COLO829 (cell line): Measurements from ENCODE around the gene ZNF100.
"Not testable (repeated sequence)": the region's sequence is repeated elsewhere in the genome, so short reads cannot be mapped to it uniquely, and the experiment has no call there.

Source experiments
- DNase-seq: peaks from one replicate; pipeline ENCODE4 v3.0.0; 2012; ENCODE audit warnings: low spot score

The ZNF100 gene

GRCh38 chr19:21704320-21704719, 63.1 kb downstream of the ZNF100 start:
- DNase-seq: no peak

GRCh38 chr19:21699197-21699596, 68.2 kb downstream of the ZNF100 start:
- DNase-seq: no peak

GRCh38 chr19:21698215-21698614, 69.2 kb downstream of the ZNF100 start:
- no peak for DNase-seq

- no peak for DNase-seq
Observed at GRCh38 chr19:21697698-21698097, 69.7 kb downstream of the ZNF100 start.

GRCh38 chr19:21694171-21694906, 73.0 kb downstream of the ZNF100 start:
- DNase-seq: no peak

GRCh38 chr19:21693399-21693798, 74.0 kb downstream of the ZNF100 start:
- no peak for DNase-seq

- DNase-seq: no peak
Observed at GRCh38 chr19:21691661-21692060, 75.7 kb downstream of the ZNF100 start.

- DNase-seq: no peak
Observed at GRCh38 chr19:21688464-21688863, 78.9 kb downstream of the ZNF100 start.

- DNase-seq: no peak
Observed at GRCh38 chr19:21680671-21681070, 86.7 kb downstream of the ZNF100 start.

GRCh38 chr19:21680026-21680425, 87.4 kb downstream of the ZNF100 start:
- DNase-seq: no peak

GRCh38 chr19:21677696-21678418, 89.5 kb downstream of the ZNF100 start:
- no peak for DNase-seq

GRCh38 chr19:21674454-21674853, 92.9 kb downstream of the ZNF100 start:
- DNase-seq: no peak

- not testable (repeated sequence) for DNase-seq
Observed at GRCh38 chr19:21673479-21673878, 93.9 kb downstream of the ZNF100 start.
